Left lung (tissue), 10 donors: ENCODE measurements around the gene ALLC. TPM values are rescaled to one million over a fixed set of nuclear protein-coding genes. Genes with fewer than 3 reads are reported as not detected.

ENCODE experiments used
- ATAC-seq: fragments of 200-7000 bp; cut with Tn5 transposase; one replicate; pipeline ENCODE4 v1.9.1; 2020; ENCODE audit warnings: moderate library complexity
- DNase-seq, 4 donors: peaks; one replicate each; pipeline ENCODE4 v3.0.0-alpha.2; 2013 to 2020
- H3K27ac ChIP-seq, 2 donors: fragments of 200-600 bp; sonication (generic) in 1 of 2; one replicate each; pipeline versions ENCODE4 v1.5.0 to v1.8.0; 2020 to 2021
- H3K27me3 ChIP-seq, 2 donors: fragments of 200-600 bp; sonication (generic) in 1 of 2; one replicate each; pipeline versions ENCODE4 v1.5.0 to v1.8.0; 2020 to 2021
- H3K36me3 ChIP-seq, 2 donors: fragments of 200-600 bp; sonication (generic) in 1 of 2; one replicate each; pipeline versions ENCODE4 v1.5.0 to v1.8.0; 2020 to 2021
- H3K4me1 ChIP-seq, 2 donors: fragments of 200-600 bp; one replicate each; pipeline ENCODE4 v1.8.0; 2021
- H3K4me3 ChIP-seq, 2 donors: fragments of 200-600 bp; sonication (generic) in 1 of 2; one replicate each; pipeline versions ENCODE4 v1.5.0 to v1.8.0; 2020 to 2021; ENCODE audit warnings: mild to moderate bottlenecking in 1 of 2
- H3K9me3 ChIP-seq, 2 donors: fragments of 200-600 bp; sonication (generic) in 1 of 2; one replicate each; pipeline versions ENCODE4 v1.5.0 to v1.8.0; 2020 to 2021
- intact Hi-C, 2 donors: fragments of 100-400 bp; cut with DNase I; formaldehyde crosslinking; loops; one replicate each; pipeline versions ENCODE4 v1.11.2 to v1.14.2; 2022
- polyA plus RNA-seq, 6 donors: library from polyadenylated mRNA; unstranded; fragments of 120-200 nt; gene quantifications; one replicate each; pipeline ENCODE4 v1.2.1, GENCODE V29; 2013; ENCODE audit not compliant: insufficient read length in 6 of 6
- total RNA-seq, 2 donors: library from RNA; stranded (reverse); fragmentation: NEBNext Ultra II Directional; extraction: Animal tissue kit (Norgen Biotek cat#: 25700); gene quantifications; one replicate each; pipeline ENCODE4 v1.2.1, GENCODE V29; 2021
- TF ChIP-seq, protein P1 (sequence below), 2 donors: fragments of 200-600 bp; sonication (generic) in 1 of 2; IDR thresholded peaks; one replicate each; pipeline versions ENCODE4 v1.5.0 to v1.8.0; 2021; ENCODE audit warnings: antibody characterized with exemption in 2 of 2
- donor health status: DM: no; HTN: yes; CAD: no.
- donor health status: DM: no; HTN: no; CAD: no.

ALLC gene
- total and polyA plus RNA-seq, 8 donors: 0.13 TPM; not detected in 7

- intact Hi-C loops: no loop called here
- no peak overlapping the region for H3K4me3 ChIP-seq
- TF ChIP-seq, protein P1, sequence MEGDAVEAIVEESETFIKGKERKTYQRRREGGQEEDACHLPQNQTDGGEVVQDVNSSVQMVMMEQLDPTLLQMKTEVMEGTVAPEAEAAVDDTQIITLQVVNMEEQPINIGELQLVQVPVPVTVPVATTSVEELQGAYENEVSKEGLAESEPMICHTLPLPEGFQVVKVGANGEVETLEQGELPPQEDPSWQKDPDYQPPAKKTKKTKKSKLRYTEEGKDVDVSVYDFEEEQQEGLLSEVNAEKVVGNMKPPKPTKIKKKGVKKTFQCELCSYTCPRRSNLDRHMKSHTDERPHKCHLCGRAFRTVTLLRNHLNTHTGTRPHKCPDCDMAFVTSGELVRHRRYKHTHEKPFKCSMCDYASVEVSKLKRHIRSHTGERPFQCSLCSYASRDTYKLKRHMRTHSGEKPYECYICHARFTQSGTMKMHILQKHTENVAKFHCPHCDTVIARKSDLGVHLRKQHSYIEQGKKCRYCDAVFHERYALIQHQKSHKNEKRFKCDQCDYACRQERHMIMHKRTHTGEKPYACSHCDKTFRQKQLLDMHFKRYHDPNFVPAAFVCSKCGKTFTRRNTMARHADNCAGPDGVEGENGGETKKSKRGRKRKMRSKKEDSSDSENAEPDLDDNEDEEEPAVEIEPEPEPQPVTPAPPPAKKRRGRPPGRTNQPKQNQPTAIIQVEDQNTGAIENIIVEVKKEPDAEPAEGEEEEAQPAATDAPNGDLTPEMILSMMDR (IDR thresholded peaks at IDR 0.05): no peak
- H3K9me3 ChIP-seq: no peaks in the 10 kb centered on the region
- no peak overlapping the region for H3K27ac ChIP-seq
- no peak for ATAC-seq
- H3K36me3 ChIP-seq: no peaks in the 10 kb centered on the region
- H3K27me3 ChIP-seq: no peaks in the 10 kb centered on the region
- H3K4me1 ChIP-seq: no peaks in the 10 kb centered on the region
- no peak for DNase-seq
Observed at GRCh38 chr2:3664118-3664517, 6.1 kb downstream of the ALLC start.

DNA sequence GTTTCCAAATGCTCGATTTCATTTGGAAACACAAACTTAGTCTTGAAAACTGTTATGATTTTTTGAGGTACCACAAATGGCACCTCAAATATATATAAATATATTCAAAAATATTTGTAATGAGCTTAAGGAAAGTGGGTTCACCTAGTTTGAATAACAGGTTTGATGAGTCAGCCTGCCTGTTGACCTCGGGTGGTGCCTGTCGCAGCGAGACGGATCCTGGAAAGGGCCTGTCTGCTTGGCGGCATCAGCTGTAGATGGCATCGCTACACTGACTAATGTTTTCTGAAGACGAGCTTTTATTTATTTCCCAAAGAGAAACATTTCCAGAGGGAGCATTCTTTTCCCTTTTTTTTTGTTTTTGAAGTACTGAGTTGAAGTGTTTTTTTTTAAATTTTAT lies 6.9 kb downstream of the ALLC start:
- Histone ChIP-seq H3K27me3 (no peaks in the 10 kb centered on the region), H3K27ac (no peak overlapping the region), H3K4me1 (no peaks in the 10 kb centered on the region), H3K4me3 (no peak overlapping the region), H3K36me3 (no peaks in the 10 kb centered on the region), H3K9me3 (no peaks in the 10 kb centered on the region)
- intact Hi-C loops: no loop called here
- TF ChIP-seq, protein P1 (IDR thresholded peaks at IDR 0.05): no peak
- ATAC-seq (no peak), DNase-seq (no peak)

DNA sequence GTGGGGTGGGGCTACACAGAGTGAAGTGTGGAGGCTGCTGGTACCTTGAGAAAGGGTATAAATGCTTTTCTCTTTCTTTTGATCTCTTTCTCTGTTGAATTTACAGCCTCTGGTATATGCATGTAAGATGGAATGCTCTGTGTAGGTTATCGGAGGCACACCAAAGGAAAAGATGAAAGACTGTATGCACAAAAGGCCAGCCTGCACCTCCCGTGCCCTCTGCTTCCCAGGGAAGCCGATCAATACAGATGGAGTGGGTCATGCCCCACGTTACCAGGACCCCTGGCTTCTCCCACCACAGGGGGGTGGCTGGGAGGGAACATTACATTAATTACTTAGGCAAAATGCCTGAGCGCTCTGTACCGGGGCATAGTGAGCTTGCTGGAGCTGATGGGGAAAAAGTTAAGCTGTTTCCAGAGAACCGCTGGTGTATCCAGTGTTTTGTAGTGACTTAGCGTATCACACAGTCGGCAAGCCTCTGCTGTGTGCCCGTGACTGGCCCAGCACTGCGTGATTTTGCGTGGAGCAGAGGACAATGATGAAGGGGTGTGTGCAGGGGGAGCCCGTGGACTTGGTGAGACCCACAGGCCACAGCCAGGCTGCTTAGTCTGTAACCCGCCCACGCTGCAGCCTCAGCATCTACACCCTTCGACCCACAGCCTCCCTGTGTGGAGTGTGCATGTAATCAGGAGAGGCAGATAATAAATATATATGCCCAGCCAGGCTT lies 8.0 kb downstream of the ALLC start:
- Histone ChIP-seq H3K27me3 (no peaks in the 10 kb centered on the region), H3K27ac (no peak overlapping the region), H3K36me3 (no peaks in the 10 kb centered on the region), H3K9me3 (no peaks in the 10 kb centered on the region), H3K4me3 (no peak overlapping the region), H3K4me1 (no peaks in the 10 kb centered on the region)
- TF ChIP-seq, protein P1 (IDR thresholded peaks at IDR 0.05): no peak
- intact Hi-C loops: no loop called here
- no peak for ATAC-seq
- no peak for DNase-seq

DNA sequence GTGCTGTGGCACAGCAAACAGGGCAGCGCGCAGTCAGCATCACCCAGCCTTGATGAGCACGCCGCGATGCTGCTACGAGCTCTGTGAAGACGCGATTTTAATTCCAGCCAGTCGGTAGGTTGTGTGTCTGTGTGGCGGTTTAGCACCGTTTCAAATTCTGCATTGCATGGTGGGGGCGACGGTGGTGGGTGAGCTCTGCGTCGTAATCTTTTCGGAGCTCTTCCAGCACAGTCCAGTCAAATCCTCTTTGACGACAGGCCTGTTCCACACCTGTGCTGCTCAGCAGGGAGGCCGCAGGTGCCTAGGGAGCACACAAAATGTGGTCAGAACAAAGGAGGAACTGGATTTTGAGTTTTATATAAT lies 8.6 kb downstream of the ALLC start:
- no peak overlapping the region for H3K27ac ChIP-seq
- H3K4me1 ChIP-seq: no peaks in the 10 kb centered on the region
- intact Hi-C loops: no loop called here
- no peak for ATAC-seq
- TF ChIP-seq, protein P1 (IDR thresholded peaks at IDR 0.05): no peak
- no peaks in the 10 kb centered on the region for H3K36me3 ChIP-seq
- H3K9me3 ChIP-seq: no peaks in the 10 kb centered on the region
- H3K27me3 ChIP-seq: no peaks in the 10 kb centered on the region
- DNase-seq: no peak
- no peak overlapping the region for H3K4me3 ChIP-seq

DNA sequence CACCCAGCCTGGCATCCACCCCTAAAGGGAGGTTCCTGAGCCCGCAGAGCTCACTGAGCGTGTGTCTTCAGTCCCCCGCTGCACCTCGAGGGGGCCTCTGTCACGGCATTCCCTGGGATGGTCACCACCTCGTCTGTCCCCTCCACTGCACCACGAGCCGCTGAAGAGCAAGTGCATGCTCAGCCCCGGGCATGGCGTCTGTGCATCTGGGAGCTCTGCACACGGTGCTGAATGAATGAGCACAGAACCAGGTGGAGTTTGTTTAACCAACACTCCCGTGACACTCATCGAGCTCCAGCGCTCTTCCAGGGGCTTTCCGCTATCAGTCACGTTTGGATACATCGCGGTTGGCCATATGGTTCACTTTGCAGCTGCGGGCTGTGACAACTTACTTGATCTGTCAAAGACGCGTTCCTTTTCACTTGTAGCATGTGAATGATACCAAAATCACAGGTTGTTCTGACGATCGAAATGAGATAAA lies 9.2 kb downstream of the ALLC start:
- TF ChIP-seq, protein P1 (IDR thresholded peaks at IDR 0.05): no peak
- DNase-seq (peak in 2 of 4 donors; percentile 52 to 77), ATAC-seq (peak; percentile 59)
- Histone ChIP-seq H3K9me3 (no peaks in the 10 kb centered on the region), H3K4me1 (no peaks in the 10 kb centered on the region), H3K27me3 (no peaks in the 10 kb centered on the region), H3K36me3 (no peaks in the 10 kb centered on the region), H3K27ac (no peak overlapping the region), H3K4me3 (no peak overlapping the region)
- intact Hi-C loops: no loop called here
